ENCODE measurements around the gene ARMH4.

The ARMH4 gene

DNA sequence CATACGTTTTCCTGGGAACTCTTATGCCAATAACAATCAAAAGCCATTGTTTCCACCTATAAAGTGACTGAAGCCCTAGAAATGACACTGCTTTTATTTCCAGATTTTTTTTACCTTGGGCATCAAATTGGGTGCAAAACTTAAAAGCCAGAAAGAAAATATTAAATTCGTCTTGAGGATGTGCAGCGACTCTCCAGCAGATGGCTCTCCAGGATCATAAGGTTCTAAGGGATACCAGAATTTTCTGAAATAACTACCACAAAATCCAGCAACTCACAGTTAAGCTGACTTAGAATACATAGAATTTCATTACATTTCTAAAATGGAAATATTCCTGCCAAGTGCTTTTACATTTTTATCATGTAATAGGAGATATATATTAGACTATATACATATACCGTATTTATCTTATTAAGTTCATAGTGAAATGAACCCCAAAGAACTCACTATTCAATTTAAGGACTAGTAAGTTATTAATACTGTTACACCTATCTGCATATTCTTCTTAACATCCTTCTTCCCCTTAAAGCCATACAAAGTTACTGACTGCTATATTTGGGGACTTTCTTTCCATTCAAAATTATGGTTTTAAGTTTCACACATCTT is 44.0 kb downstream of the ARMH4 start:
- DNase-seq (ENCODE audit: low read depth, low spot score) = no peak
- no peak overlapping the region for H3K27ac ChIP-seq

DNA sequence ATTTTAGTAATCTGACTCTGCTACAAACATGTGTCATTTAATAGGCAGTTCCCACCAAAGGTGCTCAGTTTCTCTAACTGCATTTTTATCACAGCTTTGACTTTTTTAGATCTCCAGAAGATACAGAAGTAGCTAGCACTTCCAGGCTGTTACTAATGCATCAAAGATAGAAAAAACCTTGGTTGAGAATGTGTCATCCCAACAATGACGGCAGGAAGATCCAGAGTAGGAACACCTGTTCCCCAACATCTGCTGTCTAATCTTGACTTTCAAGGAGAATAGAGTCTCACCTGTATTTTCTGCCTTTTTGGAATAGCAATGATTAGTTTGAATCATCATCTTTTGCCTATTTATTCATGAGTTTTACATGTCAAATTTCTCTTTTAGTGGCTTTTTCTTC is 45.0 kb downstream of the ARMH4 start:
- no peak for DNase-seq (ENCODE audit: low read depth, low spot score)
- H3K27ac ChIP-seq = no peak overlapping the region

DNA sequence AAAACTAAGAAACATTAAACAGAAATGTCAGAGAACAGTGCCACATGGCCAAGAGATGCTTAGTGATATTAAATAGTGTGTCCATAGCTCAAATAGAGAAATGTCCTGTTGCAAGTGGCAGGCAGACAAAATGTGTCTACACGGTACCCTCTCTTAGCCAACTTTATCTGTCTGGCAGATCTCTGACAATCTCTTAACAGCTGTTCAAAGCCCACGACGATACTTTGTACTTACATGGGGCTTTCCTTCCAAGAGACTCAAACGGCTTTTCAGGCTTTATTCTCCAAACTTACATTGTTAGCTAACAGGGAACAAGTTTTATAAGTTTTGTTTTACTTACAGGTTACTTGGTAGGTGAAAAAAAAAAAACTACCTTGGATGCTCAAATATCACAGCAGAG is 45.6 kb downstream of the ARMH4 start:
- H3K27ac ChIP-seq = no peak overlapping the region
- DNase-seq (ENCODE audit: low read depth, low spot score) = no peak

DNA sequence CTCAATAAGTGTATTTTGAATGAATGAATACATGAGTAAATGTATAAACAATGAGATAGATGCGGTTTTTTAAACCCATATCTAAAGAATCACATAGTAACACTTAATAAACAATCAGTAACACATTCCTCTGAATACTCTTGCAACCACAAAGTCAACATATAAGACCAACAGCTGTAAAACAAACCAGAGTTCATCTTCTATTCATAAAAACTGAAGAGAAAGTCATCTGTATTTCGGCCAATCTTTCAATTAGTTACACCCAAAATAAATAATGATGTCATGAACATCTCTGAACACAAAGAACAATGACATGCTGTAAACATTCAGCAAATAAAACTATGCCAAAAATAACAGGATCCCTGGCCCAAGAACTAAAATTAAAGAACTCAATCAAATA is 47.2 kb downstream of the ARMH4 start:
- no peak overlapping the region for H3K27ac ChIP-seq
- DNase-seq (ENCODE audit: low read depth, low spot score) = peak; percentile 81

DNA sequence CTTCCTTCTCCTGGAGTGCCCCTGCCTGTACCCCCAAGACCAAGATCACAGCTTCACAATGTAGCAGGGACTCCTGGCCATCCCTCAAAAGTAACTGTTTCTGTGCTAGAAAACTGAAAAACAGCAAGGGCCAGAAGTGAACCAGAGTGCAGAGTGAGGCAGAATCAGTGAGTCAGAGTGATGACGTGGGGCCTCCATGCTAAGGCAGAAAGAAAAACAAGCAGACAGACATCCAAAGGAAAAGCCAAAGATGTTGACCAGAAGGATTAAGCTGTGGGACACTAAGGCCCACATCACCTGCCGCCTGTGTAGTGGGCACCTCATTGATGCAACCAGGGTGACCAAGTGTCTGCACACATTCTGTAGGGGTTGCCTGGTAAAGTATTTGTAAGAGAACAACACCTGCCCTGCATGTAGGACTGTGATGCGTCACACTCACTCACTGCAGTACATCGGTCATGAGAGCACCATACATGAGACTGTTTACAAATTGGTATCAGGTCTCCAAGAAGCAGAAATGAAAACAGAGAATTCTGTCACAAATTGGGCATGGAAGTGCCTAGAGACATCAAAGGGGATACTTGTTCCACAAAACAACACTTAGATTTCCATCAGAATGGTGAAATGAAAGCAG is 51.2 kb downstream of the ARMH4 start:
- DNase-seq (ENCODE audit: low read depth, low spot score) = no peak
- H3K27ac ChIP-seq = no peak overlapping the region

DNA sequence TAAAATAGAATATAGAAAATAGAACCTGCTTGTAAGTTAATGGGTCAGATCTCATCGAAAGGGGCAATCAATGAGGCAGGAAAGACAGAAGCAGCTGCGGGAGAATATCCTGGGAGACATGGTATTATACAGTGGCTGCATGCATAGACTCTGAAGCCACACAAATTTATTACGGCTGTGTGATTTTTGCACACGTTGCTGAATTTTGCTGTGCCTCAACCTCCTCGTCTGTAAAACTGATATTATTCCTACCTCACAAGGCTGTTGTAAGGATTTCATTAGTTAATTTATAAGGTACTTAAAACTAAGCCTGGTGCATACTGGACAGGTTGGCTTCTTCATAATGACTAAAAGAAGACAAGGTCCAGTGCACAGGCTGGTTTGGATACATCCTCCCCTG is 52.3 kb downstream of the ARMH4 start:
- no peak for DNase-seq (ENCODE audit: low read depth, low spot score)
- no peak overlapping the region for H3K27ac ChIP-seq

DNA sequence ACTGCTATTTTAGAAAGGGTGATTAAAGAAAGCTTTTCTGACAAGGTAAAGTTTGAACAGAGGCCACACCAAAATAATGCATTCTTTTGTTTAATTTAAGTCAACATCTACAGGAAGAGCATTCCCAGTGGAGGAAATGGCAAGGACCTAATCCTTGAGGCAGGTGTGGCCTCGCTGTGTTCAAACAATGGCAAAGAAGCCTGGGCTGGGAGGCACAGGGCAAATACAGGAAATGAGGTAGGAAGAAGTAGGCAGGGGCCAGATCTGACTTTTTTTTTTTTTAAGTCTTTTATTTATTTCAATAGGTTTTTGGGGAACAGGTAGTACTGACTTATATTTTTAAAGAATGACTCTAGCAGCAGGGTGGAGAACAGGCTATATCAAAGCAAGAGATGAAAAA is 53.5 kb downstream of the ARMH4 start:
- no peak for DNase-seq (ENCODE audit: low read depth, low spot score)
- H3K27ac ChIP-seq = no peak overlapping the region

DNA sequence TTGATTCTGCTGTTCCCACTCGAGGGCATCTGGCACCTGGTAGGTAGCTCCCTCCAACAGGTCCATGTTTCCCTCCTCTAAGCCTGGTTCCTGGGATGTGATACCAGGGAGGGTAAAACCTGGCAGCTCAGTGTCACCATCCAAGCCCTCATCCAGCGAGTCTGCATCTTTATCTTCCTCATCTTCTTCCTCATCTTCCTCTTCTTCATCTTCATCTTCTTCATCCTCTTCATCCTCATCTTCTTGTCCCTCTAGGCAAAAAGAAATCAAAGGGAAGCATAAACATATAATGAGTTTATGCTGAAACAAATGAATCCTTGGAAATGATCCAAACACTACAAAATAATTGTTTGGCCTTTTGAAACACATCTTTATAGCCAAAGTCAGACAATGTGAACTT is 55.3 kb downstream of the ARMH4 start:
- DNase-seq (ENCODE audit: low read depth, low spot score) = no peak
- H3K27ac ChIP-seq = no peak overlapping the region

DNA sequence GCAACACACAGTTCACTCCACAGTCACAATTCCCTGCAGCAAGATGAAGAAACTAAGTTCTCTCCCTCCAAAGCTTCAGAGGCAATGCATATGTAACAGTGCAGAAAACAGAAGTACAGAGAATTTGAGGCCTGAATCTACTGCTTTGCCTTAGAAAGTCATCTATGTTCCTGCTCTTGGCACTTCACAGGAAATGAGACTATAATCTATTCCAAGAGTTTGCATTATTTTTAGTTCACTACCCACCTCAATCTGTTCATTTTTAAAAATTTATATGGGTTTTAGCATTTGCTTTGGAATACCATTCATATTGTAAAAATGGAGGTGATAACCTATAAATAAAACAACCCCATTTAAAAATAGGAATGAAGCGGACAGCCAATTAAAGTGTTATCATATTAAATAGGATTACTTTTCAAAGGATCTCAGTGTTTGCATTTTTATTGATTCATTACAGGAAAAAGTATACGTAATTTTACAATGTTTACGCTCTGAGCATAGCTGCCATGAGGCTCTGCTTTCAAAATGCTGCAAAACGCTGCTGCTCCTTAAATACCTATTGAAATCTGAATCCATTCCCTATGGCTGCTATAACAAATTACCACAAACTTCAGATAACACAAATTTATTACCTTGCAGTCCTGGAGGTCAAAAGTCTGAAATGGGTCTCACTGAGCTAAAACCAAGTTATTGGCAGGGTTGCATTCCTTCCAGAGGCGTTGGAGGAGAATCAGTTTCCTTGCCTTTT is 60.0 kb downstream of the ARMH4 start:
- no peak for DNase-seq (ENCODE audit: low read depth, low spot score)
- no peak overlapping the region for H3K27ac ChIP-seq

DNA sequence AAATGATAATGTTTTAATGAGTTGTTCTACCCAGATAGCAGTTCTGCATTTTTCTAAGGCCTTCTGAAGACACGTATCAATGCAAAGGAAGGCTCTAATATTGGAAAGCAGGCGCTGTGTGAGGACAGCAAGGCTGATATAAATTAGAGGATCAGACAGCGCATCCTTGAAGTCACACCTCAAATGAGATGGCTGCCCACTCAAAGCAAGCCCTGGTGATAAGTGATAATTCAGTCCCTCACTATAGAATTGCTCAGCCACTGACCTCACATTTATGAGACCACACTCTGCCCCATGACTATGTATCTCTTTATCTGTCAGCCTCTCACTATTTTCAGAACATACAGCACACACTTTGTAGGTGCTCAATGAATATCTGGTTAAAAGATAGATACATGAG is 62.4 kb downstream of the ARMH4 start:
- no peak overlapping the region for H3K27ac ChIP-seq
- no peak for DNase-seq (ENCODE audit: low read depth, low spot score)

DNA sequence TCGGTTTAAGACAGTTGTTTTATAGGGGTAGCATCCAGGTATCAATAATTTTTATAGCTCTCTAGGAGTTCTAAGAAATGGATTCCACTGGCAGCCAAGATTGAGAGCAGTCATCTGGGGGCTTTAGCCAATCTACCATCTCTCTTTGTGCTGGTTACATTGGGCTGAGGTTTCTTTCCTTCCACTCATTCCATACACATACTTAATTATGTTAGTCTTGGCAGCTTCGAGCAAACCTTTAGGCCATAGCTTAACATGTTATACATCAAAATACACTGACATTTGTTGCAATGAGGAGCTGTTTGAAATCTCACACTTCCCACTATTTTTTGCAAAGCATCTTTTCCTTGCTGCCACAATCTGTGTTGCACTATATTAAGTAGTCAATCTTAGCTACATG is 63.1 kb downstream of the ARMH4 start:
- no peak overlapping the region for H3K27ac ChIP-seq
- DNase-seq (ENCODE audit: low read depth, low spot score) = no peak

DNA sequence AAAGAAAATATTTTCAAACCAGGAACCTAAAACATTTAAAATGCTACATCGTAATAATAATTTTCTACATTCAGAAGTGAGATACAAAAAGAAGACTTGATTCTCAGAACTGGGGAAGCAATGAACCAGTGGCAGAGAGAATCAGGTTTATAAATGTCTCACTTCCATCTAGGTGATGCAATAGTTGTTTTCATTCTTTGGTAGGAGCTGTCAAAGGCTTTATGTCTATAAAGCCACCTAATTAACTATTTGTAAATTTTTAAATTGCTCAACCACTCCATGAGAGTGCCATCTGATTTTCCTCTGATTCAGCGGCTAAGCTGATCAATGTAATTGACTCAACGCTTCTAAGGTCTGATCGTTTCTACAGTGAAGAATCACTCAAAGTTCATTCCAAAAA is 66.1 kb downstream of the ARMH4 start:
- DNase-seq (ENCODE audit: low read depth, low spot score) = no peak
- no peak overlapping the region for H3K27ac ChIP-seq

DNA sequence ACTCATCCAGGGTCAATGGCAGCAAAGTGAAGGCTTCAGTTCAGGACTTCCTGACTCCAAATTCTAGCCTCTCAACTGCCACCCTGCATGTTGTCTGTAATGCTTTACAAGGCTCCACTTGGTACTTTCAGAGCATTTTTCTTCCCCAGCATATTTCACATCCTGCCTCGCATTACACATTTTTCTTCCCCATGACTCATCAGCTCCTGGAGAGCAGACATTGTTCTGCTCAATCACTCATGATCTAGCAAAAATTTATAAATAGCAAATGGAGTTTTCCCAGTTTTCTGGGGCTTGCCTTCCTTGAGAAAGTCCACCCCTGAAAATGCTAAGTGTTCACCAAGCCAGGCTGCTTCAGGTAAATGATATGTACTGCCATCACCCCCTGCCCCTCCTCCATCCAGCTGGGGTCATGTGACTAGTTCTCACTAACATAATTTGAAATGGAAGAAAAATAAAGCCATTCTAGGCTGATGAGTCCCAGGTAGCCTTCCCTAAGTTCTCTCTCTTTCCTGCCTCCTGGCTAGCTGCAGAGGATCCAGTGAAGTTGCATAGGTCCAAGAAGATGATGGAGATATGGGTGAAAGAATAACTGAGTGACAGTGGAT is 69.4 kb downstream of the ARMH4 start:
- H3K27ac ChIP-seq = peak overlapping the region; percentile 74
- DNase-seq (ENCODE audit: low read depth, low spot score) = peak; percentile 45

DNA sequence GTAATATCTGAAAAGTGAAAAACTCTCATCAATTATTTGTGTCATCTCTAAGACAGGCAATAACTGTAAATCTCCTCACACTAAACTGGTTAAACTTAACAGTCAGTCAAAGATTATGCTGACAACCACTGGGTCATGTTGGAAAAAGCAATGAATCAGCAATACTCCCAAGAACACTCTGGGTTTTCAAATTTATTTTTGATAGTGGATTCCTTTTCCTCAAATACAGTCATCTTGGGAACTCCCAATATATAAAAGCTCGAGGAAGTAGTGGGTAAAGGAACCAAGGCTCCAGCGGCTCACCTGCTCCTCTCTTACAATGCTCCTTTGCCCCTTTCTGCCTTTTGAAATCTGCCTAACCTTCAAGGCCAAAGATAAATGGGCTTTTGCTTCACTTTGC is 70.0 kb downstream of the ARMH4 start:
- H3K27ac ChIP-seq = peak overlapping the region; percentile 74
- no peak for DNase-seq (ENCODE audit: low read depth, low spot score)

DNA sequence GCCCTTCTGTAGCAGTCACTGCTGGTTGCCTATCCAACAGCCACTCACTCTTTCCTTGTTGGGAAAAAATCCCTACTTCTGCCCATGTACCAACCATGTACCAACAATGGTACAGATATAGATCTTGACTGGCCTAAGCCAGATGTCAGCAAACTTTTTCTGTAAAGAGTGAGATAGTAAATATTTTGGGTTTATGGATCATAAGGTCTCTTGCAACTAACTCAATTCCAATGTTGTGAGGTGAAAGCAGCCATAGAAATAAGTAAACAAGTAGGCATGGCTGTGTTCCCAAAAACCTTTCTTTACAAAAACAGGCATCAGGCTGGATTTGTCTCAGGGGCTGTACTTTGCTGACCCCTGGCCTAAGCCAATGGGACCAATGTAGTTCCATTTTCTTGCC is 73.5 kb downstream of the ARMH4 start:
- DNase-seq (ENCODE audit: low read depth, low spot score) = no peak
- H3K27ac ChIP-seq = peak overlapping the region; percentile 32

DNA sequence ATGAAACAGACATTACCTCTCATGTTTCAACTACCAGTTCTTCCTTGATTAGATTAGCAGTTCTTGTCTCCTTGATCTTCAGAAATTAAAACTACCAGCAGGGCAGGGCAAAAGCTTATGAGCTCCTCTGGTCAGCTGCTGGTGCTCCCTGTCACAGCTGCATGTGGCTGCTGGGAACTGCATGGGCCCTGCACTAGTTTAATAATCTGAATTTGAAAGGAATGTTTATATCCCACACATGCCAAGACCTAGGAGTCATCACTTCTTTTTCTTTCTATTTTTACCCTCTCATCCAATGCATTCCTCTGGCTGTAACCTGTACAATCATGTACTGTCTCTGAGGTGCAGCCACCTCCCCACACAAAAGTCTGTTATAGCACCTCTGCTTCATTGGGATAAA is 73.9 kb downstream of the ARMH4 start:
- H3K27ac ChIP-seq = peak overlapping the region; percentile 32
- no peak for DNase-seq (ENCODE audit: low read depth, low spot score)

DNA sequence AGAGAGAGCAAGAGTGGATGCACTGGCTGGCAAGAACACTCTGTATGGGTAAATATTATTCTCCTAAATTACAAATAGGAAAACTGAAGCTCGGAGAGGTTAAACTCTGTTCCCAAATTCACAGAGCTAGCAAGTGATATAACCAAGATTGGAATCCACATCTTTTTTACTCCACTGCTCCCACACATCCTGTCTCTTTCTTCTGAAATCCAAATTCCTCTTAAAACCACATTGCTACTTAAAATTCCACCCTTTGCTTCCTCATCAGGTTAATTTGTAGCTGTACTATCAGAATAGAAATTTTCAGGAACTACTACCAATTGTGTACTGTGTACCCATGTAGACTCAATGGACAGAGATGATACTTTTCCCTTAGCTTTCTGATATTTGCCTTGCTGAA is 74.4 kb downstream of the ARMH4 start:
- no peak for DNase-seq (ENCODE audit: low read depth, low spot score)
- peak overlapping the region; percentile 32 for H3K27ac ChIP-seq

DNA sequence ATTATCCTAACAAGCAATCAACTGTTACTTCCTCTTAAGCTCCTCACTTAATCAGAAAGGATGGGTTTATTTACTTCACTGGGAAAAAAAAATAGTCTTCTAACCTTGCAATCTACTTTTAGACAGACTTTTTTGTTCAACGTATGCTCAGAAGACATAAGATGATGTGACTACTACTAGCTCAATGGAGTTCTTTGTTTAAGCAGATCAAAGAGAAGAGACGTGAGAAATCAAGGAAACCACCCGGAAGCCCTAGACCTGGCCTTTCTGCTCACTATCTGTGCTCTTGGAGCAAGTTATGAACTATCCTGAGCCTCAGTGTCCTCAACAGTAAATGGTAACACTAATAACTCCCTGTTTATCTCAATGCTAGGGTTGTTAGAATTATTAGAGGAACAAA is 78.5 kb downstream of the ARMH4 start:
- no peak for DNase-seq (ENCODE audit: low read depth, low spot score)
- H3K27ac ChIP-seq = no peak overlapping the region

DNA sequence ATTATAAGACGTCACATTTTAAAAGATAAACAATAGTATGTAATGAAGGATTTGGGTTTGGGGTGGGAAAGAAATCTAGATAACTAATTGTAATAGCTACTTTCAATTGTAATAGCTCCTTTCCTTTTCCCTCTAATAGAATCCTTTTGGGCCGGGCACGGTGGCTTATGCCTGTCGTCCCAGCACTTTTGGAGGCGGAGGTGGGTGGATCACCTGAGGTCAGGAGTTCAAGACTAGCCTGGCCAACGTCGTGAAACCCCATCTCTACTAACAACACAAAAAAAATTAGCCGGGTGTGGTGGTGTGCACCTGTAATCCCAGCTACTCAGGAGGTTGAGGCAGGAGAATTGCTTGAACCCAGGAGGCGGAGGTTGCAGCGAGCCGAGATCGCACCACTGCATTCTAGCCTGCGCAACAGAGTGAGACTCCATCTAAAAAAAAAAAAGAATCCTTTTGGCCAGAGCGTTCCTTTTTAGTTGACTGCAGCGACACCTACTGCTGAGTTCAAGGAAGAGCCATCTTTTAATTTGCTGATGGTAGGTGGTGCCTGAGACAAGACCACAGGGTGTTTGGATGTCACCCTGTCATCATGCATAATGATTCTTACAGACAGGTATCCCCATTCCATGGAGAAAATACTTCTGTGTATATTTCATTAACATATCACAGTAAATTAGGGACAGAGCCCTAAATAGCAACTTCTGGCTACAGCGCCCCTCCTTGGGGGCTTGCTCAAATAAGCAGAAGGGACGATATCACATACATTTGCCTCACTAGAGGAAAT is 79.5 kb downstream of the ARMH4 start:
- no peak for DNase-seq (ENCODE audit: low read depth, low spot score)

DNA sequence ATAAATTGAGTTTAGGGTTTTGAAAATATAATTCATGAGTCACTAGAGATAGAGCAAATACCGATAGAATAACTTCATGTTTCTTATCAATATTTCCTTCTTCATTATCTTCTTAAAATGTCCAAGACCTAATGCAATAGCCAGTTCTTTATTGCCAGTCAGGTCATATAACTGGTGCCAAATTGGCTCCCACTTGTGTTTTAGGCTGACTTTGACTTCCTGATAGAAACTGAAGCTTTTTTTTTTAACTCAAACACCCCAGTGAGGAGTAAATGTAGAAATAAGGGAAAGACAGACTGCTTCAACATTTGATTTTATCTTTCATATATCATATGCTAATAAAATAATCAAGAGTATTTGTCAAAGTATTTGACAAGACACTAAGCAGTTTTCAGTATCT is 80.7 kb downstream of the ARMH4 start:
- DNase-seq (ENCODE audit: low read depth, low spot score) = no peak
- no peak overlapping the region for H3K27ac ChIP-seq

More for the DNA sequence above, 79.5 kb downstream of the ARMH4 start:
- H3K27ac ChIP-seq = no peak overlapping the region

DNA sequence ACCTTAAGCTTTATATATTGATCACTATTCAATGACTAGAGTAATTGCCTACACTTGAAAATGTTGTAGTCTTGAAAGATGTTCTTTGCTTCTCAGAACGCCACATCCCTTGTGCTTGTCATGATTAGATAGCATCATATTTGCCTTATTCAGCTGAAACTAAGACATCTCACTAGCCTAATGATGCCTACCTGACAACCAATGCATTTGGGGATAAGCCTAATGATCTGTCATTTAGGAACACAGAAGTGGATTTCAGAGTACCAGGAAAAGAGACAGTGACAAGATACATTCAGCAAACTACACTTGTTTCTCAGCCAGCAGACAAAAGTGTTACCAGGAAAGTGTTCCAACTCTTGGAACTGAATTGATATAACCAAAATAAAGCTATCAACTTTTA is 83.7 kb downstream of the ARMH4 start:
- DNase-seq (ENCODE audit: low read depth, low spot score) = no peak
- no peak overlapping the region for H3K27ac ChIP-seq
